Muscle of leg (tissue), 11 donors: ENCODE results near the gene BMP7. TPM values are rescaled to one million over a fixed set of nuclear protein-coding genes. Genes with fewer than 3 reads are reported as not detected.

Source experiments
- DNase-seq: peaks from one replicate; pipeline ENCODE4 v3.0.0; 2013
- H3K27ac ChIP-seq: one replicate; pipeline ENCODE4 v1.5.1; 2013; ENCODE audit warnings: mild to moderate bottlenecking, low read length, control low read depth
- H3K27me3 ChIP-seq: one replicate; pipeline ENCODE4 v1.6.1; 2013; ENCODE audit warnings: low read length; ENCODE audit not compliant: control insufficient read depth, insufficient read depth
- H3K36me3 ChIP-seq: one replicate; pipeline ENCODE4 v1.6.1; 2013; ENCODE audit warnings: low read length; ENCODE audit not compliant: control insufficient read depth, insufficient read depth
- H3K4me1 ChIP-seq: one replicate; pipeline ENCODE4 v1.6.1; 2013; ENCODE audit warnings: low read length; ENCODE audit not compliant: control insufficient read depth, insufficient read depth
- H3K4me3 ChIP-seq: one replicate; pipeline ENCODE4 v1.5.1; 2013; ENCODE audit warnings: low read length, control low read depth
- H3K9me3 ChIP-seq: replicated peaks from 2 replicates; pipeline ENCODE4 v1.6.1; 2013; ENCODE audit warnings: low read depth, low read length; ENCODE audit not compliant: control insufficient read depth
- WGBS: methylation state at CpG from one replicate; pipeline ENCODE4 v1.1.5; 2013; ENCODE audit warnings: missing lambda C conversion rate; ENCODE audit not compliant: insufficient coverage; 5-methylcytosine and 5-hydroxymethylcytosine counted together
- polyA plus RNA-seq, 8 donors: library from polyadenylated mRNA; unstranded; fragments of 120-200 nt; gene quantifications; one replicate each; pipeline versions ENCODE4 v1.2.1 to v1.2.3, GENCODE V29; 2013; ENCODE audit warnings: inconsistent platforms in 1 of 8, low replicate concordance in 1 of 8; ENCODE audit not compliant: insufficient read length in 8 of 8, insufficient read depth in 1 of 8
- total RNA-seq: library from RNA; stranded (reverse); fragments of 120-200 nt; gene quantifications from one replicate; pipeline ENCODE4 v1.2.4, GENCODE V29; 2013

BMP7 gene
- total and polyA plus RNA-seq, 9 donors = 3.7 to 11.3 (median 5.1) TPM

- Histone ChIP-seq H3K4me1 (no peaks in the 10 kb centered on the region), H3K27ac (no peak overlapping the region), H3K36me3 (no peaks in the 10 kb centered on the region), H3K4me3 (no peak overlapping the region), H3K27me3 (peaks cover 10% of the 10 kb centered on the region), H3K9me3 (no peaks in the 10 kb centered on the region)
- no CpG with 5 or more reads among the region's 4 CpGs for WGBS
- no peak for DNase-seq
Observed at GRCh38 chr20:57123504-57123903, 142.9 kb downstream of the BMP7 start.

- no peak for DNase-seq
- 89% methylated on average over 2 of the region's 7 CpGs for WGBS
Observed at GRCh38 chr20:57122536-57123489, 143.6 kb downstream of the BMP7 start.

GRCh38 chr20:57118964-57119363, 147.5 kb downstream of the BMP7 start:
- peaks cover 6% of the 10 kb centered on the region for H3K27me3 ChIP-seq
- H3K36me3 ChIP-seq = no peaks in the 10 kb centered on the region
- no peak overlapping the region for H3K4me3 ChIP-seq
- DNase-seq = no peak
- whole genome bisulfite sequencing = 93% methylated on average over 2 of the region's 4 CpGs
- no peaks in the 10 kb centered on the region for H3K4me1 ChIP-seq
- H3K27ac ChIP-seq = no peak overlapping the region
- H3K9me3 ChIP-seq = no peaks in the 10 kb centered on the region

More at GRCh38 chr20:57122536-57123489, 143.6 kb downstream of the BMP7 start:
- Histone ChIP-seq H3K9me3 (no peaks in the 10 kb centered on the region), H3K27ac (no peak overlapping the region), H3K4me3 (no peak overlapping the region), H3K27me3 (peaks cover 10% of the 10 kb centered on the region), H3K4me1 (no peaks in the 10 kb centered on the region), H3K36me3 (no peaks in the 10 kb centered on the region)

Other genes with a start within 250 kb of the BMP7 start
- not detected for gene SPO11, start 63.2 kb upstream of the BMP7 start, total RNA-seq
- gene SPO11, start 63.2 kb upstream of the BMP7 start, polyA plus RNA-seq = not detected
- 19.9 TPM for gene RAE1, start 84.6 kb upstream of the BMP7 start, total RNA-seq
- gene RAE1, start 84.6 kb upstream of the BMP7 start, polyA plus RNA-seq = 10 to 100 TPM; 24.2 to 30.5 (median 25.5) TPM
- 31.7 TPM for gene RBM38, start 124.8 kb upstream of the BMP7 start, total RNA-seq
- gene RBM38, start 124.8 kb upstream of the BMP7 start, polyA plus RNA-seq = 10 to 100 TPM; 46.0 to 63.7 (median 57.2) TPM